Fibroblast of mammary gland (primary cell): ENCODE measurements around the gene PGPEP1.

ENCODE experiments used
- DNase-seq: peaks from one replicate; pipeline ENCODE4 v3.0.0-alpha.2; 2010; ENCODE audit warnings: low read depth
- H3K4me3 ChIP-seq: 2 replicates; pipeline ENCODE4 v1.5.1; 2011; ENCODE audit warnings: low read depth, mild to moderate bottlenecking, low read length, moderate library complexity; ENCODE audit not compliant: control insufficient read depth
- TF ChIP-seq, protein P1 (sequence below): conservative IDR thresholded peaks from 2 replicates; pipeline ENCODE4 v1.5.1; 2011; ENCODE audit warnings: low read depth, low read length, inconsistent platforms; ENCODE audit not compliant: control insufficient read depth, insufficient read depth

Gene PGPEP1

DNA sequence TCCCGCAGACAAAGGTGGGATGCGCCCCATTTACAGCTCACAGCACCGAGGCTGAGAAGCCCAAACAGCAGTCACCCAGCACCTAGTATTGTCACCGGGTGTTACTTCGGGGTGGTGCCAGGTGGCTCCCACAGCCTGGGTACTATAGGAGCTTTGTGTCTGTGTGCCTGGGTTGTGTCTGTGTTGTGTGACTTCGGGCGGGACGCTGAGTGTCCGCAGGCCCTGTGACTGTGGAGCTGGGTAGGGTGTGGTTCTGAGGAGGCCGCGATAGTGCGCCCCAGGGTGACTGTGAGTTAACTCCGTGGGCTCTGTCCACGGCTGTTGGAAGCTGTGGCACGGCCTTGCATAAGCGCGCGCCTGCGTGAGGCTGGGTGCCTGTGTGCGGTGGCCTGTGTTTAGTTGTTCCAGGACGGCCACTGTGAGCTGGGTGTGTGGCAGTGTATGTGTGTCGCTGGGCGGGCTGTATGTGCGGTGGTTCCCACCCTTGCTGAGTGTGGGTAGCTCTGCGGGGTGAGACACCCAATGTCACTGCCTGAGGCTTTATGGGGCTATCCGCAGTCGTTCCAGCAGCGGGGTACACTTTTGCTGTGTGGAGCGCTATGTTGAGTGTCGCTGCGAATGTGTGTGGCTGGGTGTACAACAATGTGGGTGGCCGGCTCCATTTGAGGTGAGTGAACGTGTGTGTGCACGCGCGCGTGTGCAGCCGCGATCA, 78.2 kb downstream of the PGPEP1 start:
- H3K4me3 ChIP-seq = peak overlapping the region; percentile 27
- TF ChIP-seq, protein P1, sequence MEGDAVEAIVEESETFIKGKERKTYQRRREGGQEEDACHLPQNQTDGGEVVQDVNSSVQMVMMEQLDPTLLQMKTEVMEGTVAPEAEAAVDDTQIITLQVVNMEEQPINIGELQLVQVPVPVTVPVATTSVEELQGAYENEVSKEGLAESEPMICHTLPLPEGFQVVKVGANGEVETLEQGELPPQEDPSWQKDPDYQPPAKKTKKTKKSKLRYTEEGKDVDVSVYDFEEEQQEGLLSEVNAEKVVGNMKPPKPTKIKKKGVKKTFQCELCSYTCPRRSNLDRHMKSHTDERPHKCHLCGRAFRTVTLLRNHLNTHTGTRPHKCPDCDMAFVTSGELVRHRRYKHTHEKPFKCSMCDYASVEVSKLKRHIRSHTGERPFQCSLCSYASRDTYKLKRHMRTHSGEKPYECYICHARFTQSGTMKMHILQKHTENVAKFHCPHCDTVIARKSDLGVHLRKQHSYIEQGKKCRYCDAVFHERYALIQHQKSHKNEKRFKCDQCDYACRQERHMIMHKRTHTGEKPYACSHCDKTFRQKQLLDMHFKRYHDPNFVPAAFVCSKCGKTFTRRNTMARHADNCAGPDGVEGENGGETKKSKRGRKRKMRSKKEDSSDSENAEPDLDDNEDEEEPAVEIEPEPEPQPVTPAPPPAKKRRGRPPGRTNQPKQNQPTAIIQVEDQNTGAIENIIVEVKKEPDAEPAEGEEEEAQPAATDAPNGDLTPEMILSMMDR = no peak
- no peak for DNase-seq

DNA sequence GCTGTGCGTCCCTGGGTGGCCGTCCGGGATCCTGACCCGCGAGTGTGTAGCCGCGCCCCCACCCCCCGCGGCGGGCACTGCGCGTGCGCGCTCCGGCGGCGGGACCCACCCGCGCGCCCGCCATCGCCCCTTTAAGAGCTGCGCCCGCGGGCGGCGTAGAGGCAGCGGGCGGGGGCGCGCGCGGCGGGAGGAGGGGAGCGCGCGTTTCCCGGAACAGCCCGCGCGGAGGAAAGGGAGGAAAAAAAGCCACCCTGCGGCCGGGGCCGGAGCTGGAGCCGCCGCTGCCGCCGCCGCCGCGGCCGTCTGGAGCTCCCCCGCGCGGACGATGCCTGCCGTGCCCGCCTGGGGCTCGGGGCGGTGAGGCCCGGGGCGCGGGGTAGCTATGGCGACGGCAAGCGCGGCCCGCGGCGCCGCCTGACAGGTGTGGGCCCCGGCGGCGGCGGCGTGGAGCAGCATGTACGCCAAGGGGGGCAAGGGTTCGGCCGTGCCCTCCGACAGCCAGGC, 78.8 kb downstream of the PGPEP1 start, which contains the start of gene SSBP4:
Gene SSBP4, plus strand, starts transcription at position 204 of the 504 bp plus-strand sequence. Its CDS starts 251 bp downstream, at position 455.
- H3K4me3 ChIP-seq = peak within 1 kb of the TSS; percentile 66
- TF ChIP-seq, protein P1 = no peak
- peak; percentile 64 for DNase-seq
